NT2/D1 (cell line): ENCODE measurements around the gene ARL6IP6.

ENCODE experiments used
- SUZ12 ChIP-seq: IDR thresholded peaks from 2 replicates; pipeline ENCODE4 v1.6.1; 2011; ENCODE audit not compliant: insufficient read length, insufficient read depth; ENCODE audit errors: extremely low read depth
- ZNF274 ChIP-seq: IDR thresholded peaks from 2 replicates; pipeline ENCODE4 v1.6.1; 2011; ENCODE audit warnings: mild to moderate bottlenecking, low read depth, low read length

DNA sequence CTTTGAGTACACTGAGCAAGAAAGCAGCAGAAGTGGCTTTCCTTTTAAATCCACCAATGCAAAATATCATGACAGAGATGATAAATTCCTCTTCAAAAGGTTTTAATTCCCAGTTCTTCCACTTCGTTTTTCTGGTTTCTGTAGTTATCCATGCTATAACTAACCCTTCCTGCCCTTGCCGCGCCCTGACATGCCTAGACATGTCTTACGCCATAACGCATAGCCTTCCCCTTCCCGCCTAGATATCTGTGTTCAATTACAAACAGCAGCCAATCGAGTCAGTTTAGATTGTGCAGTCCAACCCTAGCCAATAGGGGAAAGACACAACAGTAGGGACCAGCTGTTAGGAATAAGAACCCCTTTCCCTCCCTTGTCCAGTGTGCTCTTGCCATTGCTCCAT lies 17.2 kb upstream of the ARL6IP6 start:
- TF ChIP-seq SUZ12, result no peak
- TF ChIP-seq ZNF274, result no peak
